ENCODE data around the gene LPIN1. TPM values are rescaled to one million over a fixed set of nuclear protein-coding genes. Genes with fewer than 3 reads are reported as not detected.
A peak's percentile ranks its signal among the peaks of the same experiment; 100 is the strongest.

The LPIN1 gene
- total RNA-seq, 6 experiments from 2014 or later: 17.5 to 22.9 (median 20.7) TPM

DNA sequence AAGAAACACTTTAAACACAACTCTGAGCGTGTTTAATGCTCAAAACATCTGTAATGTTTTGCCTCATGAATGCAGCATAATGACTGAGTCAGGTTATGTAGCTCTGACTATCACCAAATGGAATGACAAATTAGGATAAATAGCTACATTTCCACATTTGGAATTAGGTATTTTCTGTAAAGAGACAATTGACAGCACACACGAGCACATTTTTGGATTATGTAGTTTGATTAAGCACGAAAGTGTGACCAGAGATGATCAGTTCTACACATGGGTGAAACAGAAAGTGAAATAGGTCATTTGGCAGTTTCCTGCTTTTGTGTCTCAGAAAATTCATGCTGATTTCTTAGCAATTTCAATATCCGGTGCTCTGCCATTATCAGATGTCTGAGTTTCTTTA is 29.0 kb downstream of the LPIN1 start:
- Mint-ChIP-seq H3K4me3 (peak overlapping the region; percentile 81), H3K4me1 (ENCODE audit: low read depth) (peaks cover 45% of the 10 kb centered on the region), H3K9me3 (no peaks in the 10 kb centered on the region), H3K27ac (peak overlapping the region; percentile 82), H3K36me3 (ENCODE audit: low read depth) (peaks cover 27% of the 10 kb centered on the region), H3K27me3 (ENCODE audit: insufficient read depth) (no peaks in the 10 kb centered on the region)
- peak; percentile 39 for DNase-seq
- TF ChIP-seq CTCF (IDR thresholded peaks at IDR 0.05): no peak

GRCh38 chr2:11777066-11777782 is 30.8 kb downstream of the LPIN1 start:
- Mint-ChIP-seq H3K9me3 (no peaks in the 10 kb centered on the region), H3K27ac (no peak overlapping the region), H3K4me3 (no peak overlapping the region), H3K27me3 (ENCODE audit: insufficient read depth) (no peaks in the 10 kb centered on the region), H3K4me1 (ENCODE audit: low read depth) (peaks cover 45% of the 10 kb centered on the region), H3K36me3 (ENCODE audit: low read depth) (peaks cover 16% of the 10 kb centered on the region)
- DNase-seq: no peak
- TF ChIP-seq CTCF (IDR thresholded peaks at IDR 0.05): no peak

GRCh38 chr2:11777886-11778415 is 31.5 kb downstream of the LPIN1 start:
- Mint-ChIP-seq H3K27me3 (ENCODE audit: insufficient read depth) (no peaks in the 10 kb centered on the region), H3K4me1 (ENCODE audit: low read depth) (peaks cover 45% of the 10 kb centered on the region), H3K4me3 (no peak overlapping the region), H3K36me3 (ENCODE audit: low read depth) (peaks cover 16% of the 10 kb centered on the region), H3K9me3 (no peaks in the 10 kb centered on the region), H3K27ac (no peak overlapping the region)
- TF ChIP-seq CTCF (IDR thresholded peaks at IDR 0.05): no peak
- DNase-seq: no peak

DNA sequence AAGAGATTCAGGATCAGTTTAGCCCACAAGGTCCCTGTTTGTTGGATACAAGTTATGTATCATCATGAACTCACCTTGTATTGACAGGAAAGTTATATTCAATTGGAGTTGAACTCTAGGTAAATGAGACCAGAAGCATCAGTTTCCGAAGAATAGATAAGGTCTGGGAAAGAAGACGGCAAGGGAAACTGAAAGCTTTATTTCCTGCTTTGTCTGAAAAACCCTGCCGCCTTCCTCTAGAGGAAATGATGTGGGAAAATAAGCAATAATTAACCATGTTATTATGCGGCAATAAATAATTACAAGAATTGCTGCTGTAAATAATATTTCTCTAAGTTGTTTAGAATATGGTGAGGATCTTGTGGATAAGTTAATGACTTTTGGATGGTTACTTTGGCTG is 32.0 kb downstream of the LPIN1 start:
- peaks cover 43% of the 10 kb centered on the region for H3K4me1 Mint-ChIP-seq (ENCODE audit: low read depth)
- H3K9me3 Mint-ChIP-seq: no peaks in the 10 kb centered on the region
- H3K36me3 Mint-ChIP-seq (ENCODE audit: low read depth): peaks cover 15% of the 10 kb centered on the region
- no peak overlapping the region for H3K4me3 Mint-ChIP-seq
- TF ChIP-seq CTCF (IDR thresholded peaks at IDR 0.05): no peak
- DNase-seq: no peak
- no peaks in the 10 kb centered on the region for H3K27me3 Mint-ChIP-seq (ENCODE audit: insufficient read depth)
- H3K27ac Mint-ChIP-seq: no peak overlapping the region

- Mint-ChIP-seq H3K4me3 (peak overlapping the region; percentile 55; the same call in 1 of the 2 replicates), H3K27me3 (ENCODE audit: insufficient read depth) (no peaks in the 10 kb centered on the region), H3K27ac (no peak overlapping the region), H3K9me3 (no peaks in the 10 kb centered on the region), H3K36me3 (ENCODE audit: low read depth) (peaks cover 8% of the 10 kb centered on the region), H3K4me1 (ENCODE audit: low read depth) (peaks cover 36% of the 10 kb centered on the region)
- TF ChIP-seq CTCF (IDR thresholded peaks at IDR 0.05): peak; percentile 99
- peak; percentile 36 for DNase-seq
Observed at GRCh38 chr2:11778923-11779757, 32.7 kb downstream of the LPIN1 start.
